NCI-H2171 (cell line): Measurements from ENCODE around the gene MLLT3.
A peak's percentile ranks its signal among the peaks of the same experiment; 100 is the strongest.

Experiments used
- DNase-seq: peaks from one replicate; lab custom pipeline; 2025; lab: John Stamatoyannopoulos, UW

The MLLT3 gene

DNA sequence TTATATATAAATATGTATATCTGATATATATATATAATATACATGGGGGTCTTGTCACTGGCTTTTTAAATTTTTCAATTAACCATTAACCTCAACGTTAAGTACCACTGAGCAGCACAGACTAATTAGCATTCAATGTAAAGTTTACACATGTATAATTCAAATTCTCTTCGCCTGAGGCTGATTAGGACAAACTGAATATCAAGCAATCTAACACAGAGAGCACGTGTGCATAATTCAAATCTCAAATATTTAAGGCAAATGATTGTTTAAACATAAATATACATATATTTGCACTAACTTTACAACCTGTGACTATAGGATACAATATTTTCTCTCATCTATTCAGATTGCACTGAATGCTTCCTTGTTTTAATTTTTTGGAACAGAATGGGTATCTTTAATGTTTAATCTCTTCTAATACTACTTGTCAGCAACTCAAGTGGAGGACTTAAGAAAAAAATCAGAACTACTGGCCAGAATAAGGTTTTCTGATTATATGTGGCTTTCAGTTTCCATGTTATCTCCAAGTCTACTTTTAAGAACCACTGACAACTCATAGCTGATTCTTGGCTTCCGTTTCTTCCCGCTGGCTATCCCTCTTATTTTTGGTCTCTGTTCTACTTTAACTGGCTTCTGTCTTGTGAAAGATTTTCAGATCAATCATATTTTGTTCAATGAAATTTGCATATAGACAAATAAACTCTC, 204.8 kb downstream of the MLLT3 start:
- no peak for DNase-seq

DNA sequence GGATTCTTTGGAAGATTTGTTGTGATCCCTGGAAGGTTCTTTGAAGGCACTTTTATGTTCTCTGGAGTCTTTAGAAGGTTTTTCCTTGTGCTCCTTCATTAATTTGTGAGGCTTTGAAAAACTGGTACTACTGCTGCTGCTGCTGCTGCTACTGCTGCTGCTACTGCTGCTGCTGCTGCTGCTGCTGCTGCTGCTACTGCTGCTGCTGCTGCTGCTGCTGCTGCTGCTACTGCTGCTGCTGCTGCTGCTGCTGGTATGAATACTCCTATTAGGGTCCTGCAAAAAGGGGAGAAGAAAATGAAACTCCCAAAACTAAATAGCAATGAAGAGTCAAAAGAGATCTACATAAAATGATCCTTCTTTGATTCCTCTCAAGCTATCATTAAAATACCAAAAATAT, 208.1 kb downstream of the MLLT3 start:
- no peak for DNase-seq

DNA sequence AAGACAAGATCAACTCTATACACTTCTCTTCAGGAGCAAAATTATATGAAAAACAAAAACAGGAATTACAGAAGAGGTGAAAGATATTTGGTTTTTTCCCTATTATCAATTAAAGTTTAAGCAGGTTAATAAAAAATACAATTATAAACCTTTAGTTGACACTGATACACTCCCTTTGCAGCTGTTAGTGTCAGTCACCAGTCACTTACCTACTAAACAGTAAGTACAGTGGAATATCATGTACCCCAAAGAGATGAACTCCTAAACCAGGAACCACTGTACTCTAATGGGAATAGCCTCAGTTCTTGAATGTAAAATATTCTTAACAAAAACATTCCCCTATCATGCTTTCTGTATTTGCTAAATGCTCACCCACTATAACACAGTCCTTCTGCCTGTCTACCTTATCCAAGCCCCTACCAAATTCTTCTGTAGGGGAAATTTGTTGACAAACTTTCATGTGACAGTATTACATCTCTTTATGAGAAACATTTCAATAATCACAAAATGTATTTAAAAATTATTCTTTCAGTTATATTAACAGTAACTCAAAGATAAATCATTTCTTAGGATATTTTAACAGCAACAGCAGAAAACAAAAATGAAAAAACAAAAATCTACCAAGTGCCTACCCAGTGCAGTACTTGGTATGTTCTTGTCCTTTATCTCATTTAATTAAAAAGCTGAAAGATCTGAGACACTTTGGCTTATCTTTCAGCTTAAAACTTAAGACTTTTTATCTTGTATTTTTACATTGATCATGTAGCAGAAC, 212.8 kb downstream of the MLLT3 start:
- DNase-seq = no peak

DNA sequence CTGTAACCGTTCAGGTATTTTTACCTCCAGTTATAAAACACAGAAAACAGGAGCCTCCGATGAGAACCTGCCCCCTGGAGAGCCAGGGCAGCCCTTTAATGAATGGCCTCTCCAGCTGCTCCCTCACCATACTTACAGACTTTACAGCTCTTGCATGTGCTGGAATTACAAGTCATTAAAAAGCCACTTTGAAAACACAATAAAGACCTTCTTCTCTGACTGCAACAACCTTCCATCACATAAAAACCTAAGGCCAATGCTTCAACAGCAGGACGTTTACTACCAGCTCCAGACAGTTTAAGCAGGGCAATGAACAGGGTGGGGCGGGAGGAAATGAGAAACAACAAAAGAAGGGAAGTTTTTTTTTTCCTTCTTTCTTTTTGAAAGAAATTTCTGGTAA, 213.8 kb downstream of the MLLT3 start:
- DNase-seq = no peak

DNA sequence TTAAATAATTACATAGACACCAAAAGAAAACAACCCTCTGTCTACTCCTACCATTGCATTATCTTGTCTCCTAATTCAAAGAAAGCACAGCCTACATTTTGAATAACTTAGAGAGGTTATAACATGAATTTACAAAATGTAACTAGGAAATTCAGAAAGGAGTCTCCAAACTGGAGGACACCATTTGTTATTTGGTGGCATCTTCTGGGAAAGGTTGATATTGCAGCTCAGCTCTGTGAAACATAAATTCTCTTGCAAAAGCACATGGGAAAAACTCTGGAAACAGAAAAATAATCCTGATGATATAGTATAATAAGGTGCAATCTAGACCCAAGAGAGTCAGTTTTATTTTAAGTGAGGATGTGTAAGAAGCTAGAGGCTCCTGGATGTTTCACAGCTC, 215.3 kb downstream of the MLLT3 start:
- no peak for DNase-seq

DNA sequence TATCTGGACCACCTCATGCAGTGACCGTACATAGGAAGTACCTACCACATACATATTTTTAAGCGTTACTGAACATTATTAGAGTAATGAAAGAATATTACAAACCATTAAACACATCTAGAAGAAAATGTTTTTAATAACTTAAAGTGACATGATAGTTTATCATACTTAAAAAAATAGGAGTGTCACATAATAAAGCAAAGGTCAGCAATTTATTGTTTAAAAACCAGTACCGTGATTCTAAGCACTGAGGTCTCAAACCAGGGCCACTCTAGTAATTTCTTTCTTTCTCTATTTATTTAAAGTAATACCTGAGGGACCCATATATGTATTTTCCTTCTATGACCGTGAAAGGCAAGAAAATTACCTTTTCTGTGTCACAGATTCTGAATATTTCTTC, 216.0 kb downstream of the MLLT3 start:
- no peak for DNase-seq

DNA sequence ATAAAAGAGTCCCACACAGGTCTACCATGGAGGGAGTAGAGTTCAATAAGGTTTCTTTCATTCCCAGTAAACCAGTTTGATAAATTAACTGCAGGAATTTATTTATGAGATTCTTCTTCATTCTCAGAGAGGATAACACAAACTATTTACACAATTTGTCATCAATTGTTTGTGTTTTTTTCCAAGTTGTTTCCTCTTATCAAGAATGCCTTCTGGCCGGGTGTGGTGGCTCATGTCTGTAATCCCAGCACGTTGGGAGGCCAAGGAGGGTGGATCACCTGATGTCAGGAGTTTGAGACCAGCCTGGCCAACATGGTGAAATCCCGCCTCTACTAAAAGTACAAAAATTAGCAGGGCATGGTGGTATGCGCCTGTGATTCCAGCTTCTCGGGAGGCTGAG, 216.7 kb downstream of the MLLT3 start:
- DNase-seq = no peak

DNA sequence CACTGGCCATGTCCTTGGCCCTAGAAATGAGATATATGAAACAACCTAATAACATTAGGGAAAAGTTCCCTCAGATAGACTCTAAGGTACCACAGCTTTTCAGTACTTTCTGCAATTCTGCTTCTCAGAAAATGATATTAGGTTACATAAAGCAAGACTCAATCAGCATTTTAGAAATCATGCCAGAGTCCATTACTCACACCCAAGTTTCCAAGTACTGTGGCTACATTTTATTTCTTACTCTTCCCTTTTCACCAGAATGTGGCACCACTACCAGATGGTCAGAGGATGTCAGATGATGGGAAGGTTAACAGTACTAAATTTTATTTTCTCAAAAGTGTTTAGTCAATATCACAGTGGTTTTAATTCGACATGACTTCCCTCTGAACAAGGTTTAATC, 217.2 kb downstream of the MLLT3 start:
- DNase-seq = no peak

DNA sequence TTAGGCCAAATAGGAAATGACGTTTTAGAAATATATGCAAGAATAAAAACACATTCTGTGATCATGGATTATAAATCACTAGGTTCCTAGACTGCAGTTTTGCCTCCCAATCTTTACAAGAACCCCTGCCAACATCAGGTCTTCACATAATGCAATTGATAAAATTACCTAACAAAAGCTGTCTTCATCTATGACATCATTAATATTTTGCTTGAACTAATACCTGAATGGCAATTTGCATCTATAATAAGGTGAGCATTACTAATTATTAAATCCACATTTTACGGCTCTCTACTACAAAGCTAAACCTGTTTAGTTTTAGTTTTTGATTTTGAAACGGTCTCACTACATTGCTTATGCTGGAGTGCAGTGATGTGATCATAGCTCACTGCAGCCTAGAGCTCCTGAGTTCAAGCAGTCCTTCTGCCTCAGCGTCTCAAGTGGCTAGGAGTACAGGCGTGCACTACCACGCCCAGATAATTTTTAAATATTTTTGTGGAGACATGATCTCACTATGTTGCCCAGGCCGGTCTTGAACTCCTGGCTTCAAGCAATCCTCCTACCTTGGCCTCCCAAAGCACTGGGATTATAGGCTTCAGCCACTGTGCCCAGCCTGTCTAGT, 218.0 kb downstream of the MLLT3 start:
- no peak for DNase-seq

DNA sequence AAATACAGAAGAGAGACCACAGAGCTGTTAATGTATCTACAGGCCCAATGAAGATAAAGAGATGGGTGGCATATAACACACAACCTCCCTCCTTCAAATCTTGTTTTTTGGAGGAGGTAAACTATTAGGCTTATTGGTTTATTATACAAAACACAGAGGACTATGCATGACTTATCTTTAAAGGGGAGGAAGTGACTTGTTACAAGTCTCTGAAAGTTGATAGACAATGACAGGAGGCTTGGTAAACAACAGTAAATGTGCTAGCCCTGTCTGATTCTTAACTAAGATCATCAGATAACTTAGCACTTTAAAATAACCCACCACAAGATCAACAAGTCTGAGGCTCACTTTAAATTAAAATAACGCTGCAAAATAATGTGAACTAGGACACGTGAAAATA, 219.0 kb downstream of the MLLT3 start:
- DNase-seq = no peak

DNA sequence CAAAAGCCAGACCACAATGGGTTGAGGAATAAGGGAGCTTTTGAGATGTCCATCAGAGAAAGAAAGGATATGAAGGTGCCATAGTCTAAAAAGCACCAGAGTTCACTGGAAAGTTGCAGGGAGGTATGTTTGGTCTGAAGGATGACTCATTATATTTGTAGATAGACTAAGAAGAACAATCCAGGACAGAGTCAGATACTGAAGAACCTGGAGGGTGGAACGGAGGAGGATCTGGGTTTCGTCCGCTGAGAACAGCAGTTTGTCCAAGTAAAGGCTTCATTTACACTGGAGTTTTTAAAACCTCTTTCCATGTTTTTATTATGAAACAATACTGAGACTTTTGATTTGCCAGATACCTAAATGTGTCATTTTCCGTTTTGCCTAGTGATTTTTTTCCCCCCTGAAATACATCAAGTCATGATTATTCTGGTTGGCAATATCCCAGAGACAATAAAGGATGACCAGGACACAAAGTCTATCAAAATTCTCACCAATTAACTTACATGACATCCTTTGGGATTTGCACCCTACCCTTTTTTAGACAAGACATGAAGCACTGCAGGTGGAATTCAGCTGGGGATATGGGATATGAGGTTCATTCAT, 219.9 kb downstream of the MLLT3 start:
- no peak for DNase-seq

DNA sequence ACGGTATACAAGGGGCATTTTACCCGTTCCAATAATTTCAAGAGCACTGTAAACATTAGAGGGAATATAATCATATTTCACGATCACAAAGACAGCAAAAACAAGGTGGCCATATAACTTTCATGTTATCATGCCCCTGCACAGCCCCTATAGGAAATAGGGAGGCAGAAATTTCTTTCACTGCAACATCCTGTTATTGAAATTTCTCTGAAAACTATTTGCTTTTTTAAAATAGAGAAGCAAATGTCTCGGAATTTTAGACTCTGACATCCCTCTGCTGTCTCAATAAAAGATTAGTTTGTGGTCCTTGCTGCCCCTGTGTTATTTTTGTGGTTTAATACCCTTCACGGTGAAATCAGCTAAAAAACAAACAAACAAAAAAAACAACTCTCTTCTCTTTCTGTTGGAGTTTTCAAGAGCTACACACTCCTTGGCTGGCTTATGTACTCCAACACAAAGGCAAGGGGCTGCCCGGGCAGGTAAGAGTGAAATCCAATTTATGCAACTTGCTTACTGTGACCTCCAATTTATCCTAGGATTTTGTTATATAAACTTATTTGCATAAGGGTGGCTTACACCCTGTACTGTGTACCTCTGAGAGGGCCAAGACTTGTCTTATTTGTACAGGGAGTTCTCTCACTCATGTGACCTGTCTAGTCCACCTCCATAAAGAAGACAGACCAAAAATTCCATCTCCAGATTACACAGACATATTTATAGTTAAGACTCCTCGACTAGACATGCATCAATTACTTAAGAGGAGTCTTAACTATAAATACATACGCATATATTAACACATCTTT, 223.6 kb downstream of the MLLT3 start:
- DNase-seq = no peak

DNA sequence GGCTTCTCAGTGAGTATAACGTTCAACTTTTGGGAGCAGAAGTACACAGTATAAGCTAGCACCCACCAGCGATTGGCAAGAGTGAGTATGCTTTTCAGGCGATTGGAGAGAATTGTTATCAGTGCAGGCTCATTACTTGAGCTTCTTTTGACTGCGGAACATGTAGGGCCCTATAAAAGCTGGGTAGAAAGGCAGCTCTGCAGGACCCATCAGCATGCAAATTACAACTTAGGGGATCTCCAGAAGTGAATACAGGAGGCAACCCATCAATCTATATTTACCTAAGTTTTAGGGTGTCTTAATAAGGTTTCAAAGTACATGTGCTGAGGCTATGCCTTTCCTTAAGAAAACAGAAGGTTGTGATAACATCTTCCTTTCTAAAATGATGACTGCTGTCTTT, 225.0 kb downstream of the MLLT3 start:
- DNase-seq = no peak

DNA sequence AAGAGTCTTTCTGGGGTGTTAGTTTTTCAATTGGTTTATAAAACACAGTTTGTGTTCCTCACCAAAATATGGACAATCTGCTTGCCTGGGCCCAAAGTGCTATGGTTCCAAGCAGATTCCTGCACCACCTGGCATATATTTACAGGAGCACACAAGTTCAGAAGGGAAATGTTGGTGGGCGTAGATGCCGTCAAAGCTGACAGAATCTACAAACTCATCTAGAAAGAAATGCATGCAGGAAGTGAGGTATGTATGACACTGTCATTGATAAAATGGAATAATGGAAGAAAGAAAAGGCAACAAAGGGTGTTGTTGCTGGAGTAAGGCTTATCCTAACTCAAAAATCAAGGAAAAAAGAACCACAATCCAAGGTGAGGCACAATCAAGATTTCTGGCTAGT, 225.8 kb downstream of the MLLT3 start:
- DNase-seq = no peak

DNA sequence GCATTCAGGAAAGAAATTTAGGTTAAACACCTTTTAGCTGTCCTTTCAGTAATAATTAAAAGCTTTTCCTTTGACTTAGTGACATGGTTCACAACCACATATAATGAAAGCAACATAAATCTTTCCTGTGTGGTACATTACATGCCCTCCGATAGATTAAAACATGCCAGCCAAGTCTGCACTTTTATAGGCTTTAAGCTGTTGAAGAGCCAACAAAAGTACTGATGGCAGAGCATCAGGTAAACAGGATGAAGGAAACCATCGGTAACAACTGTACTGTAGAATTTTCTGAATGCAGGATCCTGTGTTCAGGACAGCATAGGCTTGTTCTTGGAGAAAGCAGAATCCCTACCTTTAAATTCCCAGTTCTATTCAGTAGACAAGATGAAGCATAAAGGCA, 226.6 kb downstream of the MLLT3 start:
- DNase-seq = no peak

DNA sequence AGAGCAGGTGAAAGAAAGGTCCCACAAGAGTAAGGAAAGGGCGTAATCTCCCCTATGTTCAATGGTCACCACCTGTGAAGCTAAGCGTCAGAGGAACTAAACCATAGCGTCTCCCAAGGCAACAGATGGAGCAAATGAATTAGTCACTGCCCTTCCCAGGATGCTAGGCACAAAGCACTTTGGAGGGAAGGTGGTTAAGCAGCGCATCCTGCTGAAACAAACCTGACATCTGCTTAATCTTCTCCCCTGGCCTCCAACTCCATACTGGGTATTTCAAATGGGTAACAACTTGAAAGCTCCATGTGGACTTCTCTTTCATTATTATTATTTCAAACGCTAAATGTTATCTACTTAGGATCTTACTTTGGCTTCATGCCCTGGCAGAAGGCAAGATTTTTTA, 227.3 kb downstream of the MLLT3 start:
- peak; percentile 2 for DNase-seq

DNA sequence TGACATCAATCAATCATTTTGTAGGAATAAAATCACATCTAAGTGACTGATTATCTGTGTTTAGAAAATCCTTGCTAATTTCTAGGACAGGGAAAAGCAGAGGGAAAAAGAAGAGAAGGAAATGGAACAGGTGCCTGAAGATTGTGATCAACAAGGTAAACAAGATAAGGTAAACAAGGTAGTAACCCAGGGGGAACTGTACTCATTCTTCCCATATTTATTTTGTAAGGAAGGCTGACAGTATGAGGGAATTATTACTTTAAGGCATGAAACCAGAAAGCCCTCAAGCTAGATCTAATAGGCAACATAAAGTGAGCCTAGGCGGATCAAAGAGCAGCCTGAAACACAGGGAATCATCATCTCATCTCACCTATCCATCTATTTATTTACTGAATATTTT, 231.1 kb downstream of the MLLT3 start:
- DNase-seq = no peak

DNA sequence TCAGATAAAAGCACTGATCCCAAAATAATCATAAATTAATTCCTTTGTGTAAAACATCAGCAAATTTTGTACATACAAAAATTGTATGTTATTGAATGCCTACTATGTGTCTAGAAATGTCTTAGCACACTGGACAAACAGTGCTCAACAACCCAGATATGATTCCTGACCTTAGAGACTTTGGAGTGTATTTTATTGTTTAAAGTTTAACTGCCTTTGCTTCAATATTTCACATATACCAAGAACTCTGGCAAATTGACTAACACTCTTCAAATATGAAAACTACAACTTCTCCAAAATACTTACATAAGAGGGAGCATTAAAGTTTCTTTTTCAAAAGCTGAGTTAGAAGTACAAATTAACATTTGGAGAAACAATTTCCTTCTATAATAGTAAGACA, 231.9 kb downstream of the MLLT3 start:
- no peak for DNase-seq

DNA sequence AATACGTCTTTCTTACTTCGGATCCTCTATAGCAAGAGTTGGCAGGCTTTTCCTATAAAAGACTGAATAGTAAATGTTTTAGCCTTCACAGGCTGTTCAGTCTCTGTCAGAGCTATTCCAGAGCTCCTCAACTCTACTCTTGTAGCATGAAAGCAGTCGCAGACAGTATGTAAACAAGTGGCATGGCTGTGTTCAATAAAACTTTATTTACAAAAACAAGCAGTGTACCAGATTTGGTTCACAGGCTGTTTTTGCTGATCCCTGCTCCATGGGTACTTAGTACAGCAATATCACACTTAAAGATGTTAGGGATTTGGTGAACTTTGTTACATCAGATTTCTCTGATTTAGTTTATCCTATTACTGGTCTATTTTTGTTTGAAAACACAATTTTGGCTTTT, 235.2 kb downstream of the MLLT3 start:
- no peak for DNase-seq

DNA sequence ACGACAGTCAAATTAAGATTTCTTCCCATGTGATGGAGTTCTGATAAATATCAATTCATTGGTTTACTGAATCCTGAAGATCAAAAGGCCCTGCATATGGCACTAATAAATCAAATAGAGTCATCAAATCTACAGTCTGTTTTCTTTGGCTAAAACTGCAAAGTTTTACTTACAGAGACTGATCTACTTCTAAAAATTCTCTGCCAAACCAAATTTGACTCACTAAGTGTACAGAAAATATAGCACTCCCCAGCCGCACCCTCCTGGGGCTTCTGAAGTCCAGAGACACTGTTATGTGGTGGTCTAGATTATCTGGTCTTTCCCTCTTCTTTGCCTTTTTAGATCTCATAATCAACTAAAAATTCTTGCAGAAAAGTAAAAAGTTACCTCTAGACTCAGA, 237.7 kb downstream of the MLLT3 start:
- DNase-seq = no peak

DNA sequence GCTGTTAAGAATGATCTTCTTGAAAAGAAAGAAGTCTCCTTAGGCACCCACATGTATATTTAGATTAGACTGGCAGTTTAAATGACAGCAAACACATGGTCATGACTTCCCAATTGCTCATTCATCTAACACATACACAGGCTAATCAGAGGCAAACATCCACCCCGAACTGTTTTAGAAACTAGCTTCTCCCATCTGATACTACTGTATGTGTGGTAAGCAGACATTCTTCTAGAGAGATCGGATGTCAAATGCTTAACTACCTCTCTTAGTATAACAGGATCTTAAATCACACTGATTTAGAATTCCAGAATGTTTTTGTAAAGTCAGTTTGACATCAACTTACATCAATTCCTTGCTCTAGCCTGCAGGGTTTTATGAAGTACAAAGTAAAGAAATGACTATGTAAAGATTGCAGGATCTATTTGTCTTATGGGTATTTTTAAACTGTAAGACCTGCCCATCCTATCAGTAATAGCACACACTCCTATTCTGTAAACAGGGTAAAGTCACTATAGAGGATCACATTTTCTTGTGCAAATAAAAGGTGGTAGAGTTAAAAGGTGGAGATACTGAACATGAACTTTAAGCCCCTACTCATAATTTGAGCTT, 239.7 kb downstream of the MLLT3 start:
- no peak for DNase-seq

DNA sequence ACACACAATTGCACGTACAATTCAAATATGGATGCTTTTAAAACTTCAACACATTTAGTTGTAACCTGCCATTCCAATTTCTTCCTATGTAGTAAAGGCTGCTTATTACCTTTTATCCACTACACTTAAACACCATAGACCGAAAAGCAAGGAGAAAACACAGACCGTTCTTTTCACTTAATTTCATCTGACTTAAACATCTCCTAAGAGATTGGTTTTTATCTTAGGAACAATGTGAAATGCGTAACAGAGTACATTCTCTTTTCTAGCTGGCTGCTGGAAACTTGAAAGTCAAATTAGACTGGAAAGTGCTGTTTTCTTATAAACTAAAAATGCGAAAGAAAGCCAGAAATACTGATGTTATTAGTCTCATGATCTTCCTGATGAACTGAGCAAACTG, 241.8 kb downstream of the MLLT3 start:
- DNase-seq = no peak
